ENCODE data around the gene OR5AR1.
"Not testable (repeated sequence)": the region's sequence is repeated elsewhere in the genome, so short reads cannot be mapped to it uniquely, and the experiment has no call there.

Gene OR5AR1

DNA sequence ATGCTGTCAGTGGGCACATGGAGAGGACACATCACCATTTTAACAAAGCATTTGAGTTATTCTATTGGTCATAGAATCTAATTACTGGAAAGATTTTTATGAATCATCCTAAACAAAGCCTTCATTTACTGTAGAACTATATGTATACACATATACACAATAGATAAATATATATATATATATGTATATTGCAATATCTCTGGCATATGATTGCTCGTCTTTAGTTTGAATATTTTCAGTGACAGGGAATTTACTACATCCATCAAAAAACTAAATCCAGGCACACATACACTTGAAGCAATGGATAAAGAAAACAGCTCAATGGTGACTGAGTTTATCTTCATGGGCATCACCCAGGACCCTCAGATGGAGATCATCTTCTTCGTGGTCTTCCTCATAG lies at the start of gene OR5AR1:
OR5AR1 (plus strand) TSS at position 301 of the 400 bp plus-strand sequence; CDS start at position 301, 0 bp downstream.
- no peak for DNase-seq

DNA sequence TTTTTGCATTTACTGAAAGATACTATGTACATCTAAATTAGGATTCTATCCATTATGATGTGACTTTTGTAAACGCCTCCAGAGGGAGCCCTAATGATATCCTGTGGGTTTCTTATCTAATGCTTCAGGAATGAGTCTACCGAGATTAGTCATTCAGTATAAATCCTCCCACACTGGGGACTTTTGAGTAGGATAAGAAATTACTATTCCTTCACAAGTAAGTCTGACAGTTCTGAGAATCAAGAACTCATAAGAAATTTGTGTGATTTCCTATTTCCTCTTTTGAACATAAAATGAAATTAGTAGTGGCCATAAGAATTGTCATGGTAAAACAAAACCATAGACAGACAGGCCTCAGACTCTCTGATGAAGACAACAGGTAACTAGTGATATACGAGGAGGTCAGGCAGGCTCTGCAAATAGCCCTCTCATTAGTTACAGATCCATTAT lies 38.8 kb upstream of the OR5AR1 start:
- no peak for DNase-seq

- no peak for DNase-seq
Observed at GRCh38 chr11:56625946-56626345, 37.5 kb upstream of the OR5AR1 start.

GRCh38 chr11:56632329-56632728 lies 31.2 kb upstream of the OR5AR1 start:
- DNase-seq, result no peak

DNA sequence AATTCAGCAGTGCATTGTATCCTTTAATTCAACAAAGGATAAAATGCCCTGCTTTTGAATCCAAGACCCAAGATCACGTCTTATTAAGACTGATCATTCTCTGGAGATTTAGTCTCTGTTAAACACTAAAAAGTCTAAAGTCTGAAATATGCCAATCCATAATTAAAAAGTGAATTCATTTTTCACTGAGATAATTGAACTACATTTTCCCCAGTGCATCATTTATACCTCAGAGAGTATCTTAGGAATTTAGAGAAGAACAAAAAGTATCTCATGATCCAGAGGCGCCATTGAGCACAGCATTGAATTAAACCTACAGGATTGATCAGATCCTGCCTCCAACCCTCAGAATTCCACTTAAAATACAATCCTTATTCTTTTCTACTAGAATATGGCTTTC lies 26.6 kb upstream of the OR5AR1 start:
- no peak for DNase-seq

GRCh38 chr11:56637500-56637899 lies 26.0 kb upstream of the OR5AR1 start:
- DNase-seq, result no peak

GRCh38 chr11:56642339-56642738 lies 21.1 kb upstream of the OR5AR1 start, which contains the start of gene OR5AP2:
Gene OR5AP2 (minus strand): TSS chr11:56642439. CDS start chr11:56642439, 0 bp downstream.
- no peak for DNase-seq

- DNase-seq, result no peak
Observed at GRCh38 chr11:56659755-56660154, 3.7 kb upstream of the OR5AR1 start.

GRCh38 chr11:56670984-56671383 lies 7.5 kb downstream of the OR5AR1 start:
- no peak for DNase-seq

DNA sequence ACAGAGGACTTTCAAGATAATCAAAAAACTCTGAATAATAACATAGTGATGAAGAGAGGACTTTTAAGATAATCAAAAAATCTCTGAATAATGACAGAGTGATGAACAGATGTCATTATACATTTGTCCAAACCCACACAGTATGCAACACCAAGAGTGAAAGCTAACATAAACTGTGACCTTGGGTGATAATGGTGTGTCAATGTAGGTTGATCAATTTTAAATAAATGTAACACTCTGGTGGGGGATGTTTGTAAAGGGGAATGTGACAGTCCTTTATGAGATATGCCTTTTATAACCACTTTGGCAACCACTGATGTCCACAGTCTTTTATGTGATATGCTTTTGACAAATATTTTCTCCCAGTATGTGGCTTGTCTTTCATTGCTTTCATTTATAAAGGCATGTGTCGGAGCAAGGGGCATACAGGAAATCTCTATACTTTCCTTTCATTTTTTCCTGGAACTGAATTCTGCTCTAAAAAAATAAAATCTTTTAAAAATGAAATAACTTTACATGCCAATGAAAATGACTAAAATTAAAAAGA lies 25.1 kb downstream of the OR5AR1 start:
- DNase-seq, result no peak

GRCh38 chr11:56691179-56691578 lies 27.7 kb downstream of the OR5AR1 start:
- DNase-seq, result not testable (repeated sequence)

DNA sequence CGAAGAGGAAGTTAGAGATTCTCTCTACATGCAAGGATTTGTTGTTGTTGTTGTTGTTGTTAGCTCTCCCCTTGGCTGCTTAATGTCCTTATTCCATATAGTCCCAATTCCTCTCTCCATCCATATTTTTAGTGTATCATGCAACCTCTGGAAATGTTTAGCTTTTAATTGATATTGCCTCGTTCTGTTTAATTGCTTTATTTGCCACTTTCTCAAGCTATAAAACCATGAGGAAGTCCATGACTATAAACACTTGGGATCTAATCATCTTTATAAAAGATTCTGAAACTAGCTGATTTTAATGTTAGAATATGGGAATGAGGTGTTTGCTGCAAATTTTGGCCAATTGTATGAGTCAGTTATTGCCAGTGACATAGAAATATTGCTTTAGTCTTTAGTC lies 29.9 kb downstream of the OR5AR1 start:
- DNase-seq, result no peak

- DNase-seq, result no peak
Observed at GRCh38 chr11:56698795-56699194, 35.3 kb downstream of the OR5AR1 start, which contains the start of gene OR9G1. Gene OR9G1 (plus strand): TSS chr11:56699095. CDS start chr11:56700388, 1,293 bp downstream.

DNA sequence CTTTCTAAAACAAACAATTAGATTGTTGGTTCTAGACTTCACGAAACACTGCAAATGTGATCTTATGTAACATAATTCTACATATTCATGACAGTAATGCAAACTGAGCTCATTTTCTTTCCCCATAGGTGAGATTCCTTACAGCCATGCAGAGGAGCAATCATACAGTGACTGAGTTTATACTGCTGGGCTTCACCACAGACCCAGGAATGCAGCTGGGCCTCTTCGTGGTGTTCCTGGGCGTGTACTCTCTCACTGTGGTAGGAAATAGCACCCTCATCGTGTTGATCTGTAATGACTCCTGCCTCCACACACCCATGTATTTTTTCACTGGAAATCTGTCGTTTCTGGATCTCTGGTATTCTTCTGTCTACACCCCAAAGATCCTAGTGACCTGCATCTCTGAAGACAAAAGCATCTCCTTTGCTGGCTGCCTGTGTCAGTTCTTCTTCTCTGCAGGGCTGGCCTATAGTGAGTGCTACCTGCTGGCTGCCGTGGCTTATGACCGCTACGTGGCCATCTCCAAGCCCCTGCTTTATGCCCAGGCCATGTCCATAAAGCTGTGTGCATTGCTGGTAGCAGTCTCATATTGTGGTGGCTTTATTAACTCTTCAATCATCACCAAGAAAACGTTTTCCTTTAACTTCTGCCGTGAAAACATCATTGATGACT lies 36.9 kb downstream of the OR5AR1 start:
- DNase-seq, result no peak

- DNase-seq, result no peak
Observed at GRCh38 chr11:56700914-56701485, 37.5 kb downstream of the OR5AR1 start.

DNA sequence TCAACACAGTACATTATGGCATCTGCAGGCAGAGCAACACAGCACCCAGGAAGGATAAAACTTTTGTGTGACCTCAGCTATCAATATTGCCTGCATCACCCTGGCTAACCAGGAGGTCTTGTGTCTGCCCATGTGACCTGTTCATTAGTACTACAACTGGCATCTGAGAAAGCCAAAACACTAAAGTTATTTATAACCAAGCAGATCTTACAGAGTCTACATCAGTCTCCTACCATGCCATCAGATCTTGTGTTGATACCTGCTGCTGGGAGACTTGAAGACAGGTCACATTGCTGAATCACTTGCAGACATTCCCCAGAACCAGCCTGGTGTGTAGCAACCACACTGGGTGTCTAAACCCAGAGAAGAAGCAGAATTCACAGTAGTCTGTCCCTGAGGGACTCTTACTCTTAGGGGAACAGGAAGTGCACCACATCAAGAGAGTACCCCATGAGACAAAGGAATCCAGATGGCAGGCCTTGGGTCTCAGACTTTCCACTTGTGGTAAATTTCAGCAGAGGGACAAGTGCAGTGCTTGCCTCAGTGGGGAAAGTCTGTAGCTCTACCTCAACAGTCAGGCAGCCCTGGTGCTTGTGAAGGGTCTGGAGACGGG lies 42.4 kb downstream of the OR5AR1 start:
- DNase-seq, result no peak

GRCh38 chr11:56706486-56706885 lies 43.0 kb downstream of the OR5AR1 start:
- DNase-seq, result no peak

- DNase-seq, result no peak
Observed at GRCh38 chr11:56714206-56714605, 50.7 kb downstream of the OR5AR1 start.

Data from NCI-H526 treated with DMSO at 0.1 percent for 48 hours (cell line).